GM23338 (cell line): Measurements from ENCODE around the gene EPHB2. TPM values are rescaled to one million over a fixed set of nuclear protein-coding genes. Genes with fewer than 3 reads are reported as not detected.

Experiments
- ATAC-seq: fragments of 200-7000 bp; cut with Tn5 transposase; 3 replicates; pipeline ENCODE4 v1.9.1; 2020
- DNase-seq: peaks from one replicate; pipeline ENCODE4 v3.0.0-alpha.2; 2015; ENCODE audit warnings: low spot score
- H2AFZ ChIP-seq: fragments of 200-600 bp; sonication (generic); 2 replicates; pipeline ENCODE4 v1.8.0; 2016; ENCODE audit warnings: antibody characterized with exemption, mild to moderate bottlenecking, moderate library complexity
- H3F3A ChIP-seq: fragments of 200-600 bp; sonication (generic); replicated peaks from 2 replicates; pipeline ENCODE4 v1.8.0; 2017; ENCODE audit warnings: antibody characterized with exemption, mixed run types, low read depth
- H3K27ac ChIP-seq: fragments of 200-600 bp; sonication (generic); 2 replicates; pipeline ENCODE4 v1.6.1; 2016; ENCODE audit warnings: low read depth
- H3K27me3 ChIP-seq: fragments of 200-600 bp; sonication (generic); 2 replicates; pipeline ENCODE4 v1.8.0; 2016; ENCODE audit warnings: mild to moderate bottlenecking, mixed run types, moderate library complexity; ENCODE audit not compliant: insufficient read depth
- H3K36me3 ChIP-seq: fragments of 200-600 bp; sonication (generic); 2 replicates; pipeline ENCODE4 v1.8.0; 2016; ENCODE audit warnings: mild to moderate bottlenecking; ENCODE audit not compliant: insufficient read depth
- H3K4me1 ChIP-seq: fragments of 200-600 bp; sonication (generic); 2 replicates; pipeline ENCODE4 v1.8.0; 2016; ENCODE audit warnings: mild to moderate bottlenecking, moderate library complexity; ENCODE audit not compliant: insufficient read depth
- H3K4me2 ChIP-seq: fragments of 200-600 bp; sonication (generic); 2 replicates; pipeline ENCODE4 v1.7.1; 2017; ENCODE audit warnings: mixed run types
- H3K4me3 ChIP-seq: fragments of 200-600 bp; sonication (generic); 2 replicates; pipeline ENCODE4 v1.6.1; 2016; ENCODE audit warnings: mixed run types
- H3K79me2 ChIP-seq: fragments of 200-600 bp; sonication (generic); replicated peaks from 2 replicates; pipeline ENCODE4 v1.8.0; 2017; ENCODE audit warnings: mild to moderate bottlenecking; ENCODE audit not compliant: insufficient read depth
- H3K9me2 ChIP-seq: fragments of 200-600 bp; sonication (generic); 2 replicates; pipeline ENCODE4 v1.8.0; 2017; ENCODE audit not compliant: insufficient read depth
- H4K20me1 ChIP-seq: fragments of 200-600 bp; sonication (generic); replicated peaks from 2 replicates; pipeline ENCODE4 v1.8.0; 2017; ENCODE audit warnings: mild to moderate bottlenecking; ENCODE audit not compliant: insufficient read depth
- H3K27ac Mint-ChIP-seq: 2 replicates; pipeline ENCODE4 v1.8.0; 2020; ENCODE audit warnings: inconsistent platforms, mild to moderate bottlenecking, moderate library complexity, mixed read lengths
- H3K27me3 Mint-ChIP-seq: 3 replicates; pipeline ENCODE4 v1.8.0; 2022; ENCODE audit warnings: low read depth, mild to moderate bottlenecking, moderate library complexity, mixed read lengths, inconsistent platforms; ENCODE audit not compliant: insufficient read depth, poor library complexity
- H3K36me3 Mint-ChIP-seq: 3 replicates; pipeline ENCODE4 v1.8.0; 2021; ENCODE audit warnings: low read depth, mild to moderate bottlenecking, inconsistent platforms, moderate library complexity, mixed read lengths
- H3K4me1 Mint-ChIP-seq: 3 replicates; pipeline ENCODE4 v1.8.0; 2020; ENCODE audit warnings: mild to moderate bottlenecking, inconsistent platforms, mixed read lengths
- H3K4me3 Mint-ChIP-seq: 3 replicates; pipeline ENCODE4 v1.8.0; 2021; ENCODE audit warnings: moderate library complexity, mild to moderate bottlenecking, inconsistent platforms, mixed read lengths
- H3K9me3 Mint-ChIP-seq: 3 replicates; pipeline ENCODE4 v1.8.0; 2020; ENCODE audit warnings: moderate library complexity, mild to moderate bottlenecking, inconsistent platforms, mixed read lengths
- CTCF ChIP-seq, 2 experiments: fragments of 200-600 bp in 1 of 2; sonication (generic) in 1 of 2; conservative IDR thresholded peaks; 2 replicates each; pipeline versions ENCODE4 v1.5.1 to v1.6.1; 2016 to 2017; ENCODE audit warnings: antibody characterized with exemption in 2 of 2, low read depth in 2 of 2, mild to moderate bottlenecking in 2 of 2, moderate library complexity in 1 of 2
- ETS1 ChIP-seq: IDR thresholded peaks from 2 replicates; pipeline ENCODE4 v1.6.1; 2016; ENCODE audit warnings: antibody characterized with exemption
- EZH2 ChIP-seq: fragments of 200-600 bp; sonication (generic); IDR thresholded peaks from one replicate; pipeline ENCODE4 v1.8.0; 2017; ENCODE audit warnings: antibody characterized with exemption, mild to moderate bottlenecking, low read depth; ENCODE audit not compliant: unreplicated experiment
- EZH2phosphoT487 ChIP-seq: fragments of 200-600 bp; sonication (generic); IDR thresholded peaks from one replicate; pipeline ENCODE4 v1.8.1; 2018; ENCODE audit warnings: antibody characterized with exemption; ENCODE audit not compliant: unreplicated experiment
- JUNB ChIP-seq: IDR thresholded peaks from one replicate; pipeline ENCODE4 v1.6.1; 2016; ENCODE audit warnings: antibody characterized with exemption; ENCODE audit not compliant: unreplicated experiment
- NANOG ChIP-seq: IDR thresholded peaks from 2 replicates; pipeline ENCODE4 v1.6.1; 2016; ENCODE audit warnings: antibody characterized with exemption, borderline replicate concordance
- POLR2AphosphoS5 ChIP-seq: IDR thresholded peaks from 2 replicates; pipeline ENCODE4 v1.6.1; 2016; ENCODE audit warnings: antibody characterized with exemption, low read depth
- STAT1 ChIP-seq: IDR thresholded peaks from one replicate; pipeline ENCODE4 v1.6.1; 2016; ENCODE audit warnings: antibody characterized with exemption; ENCODE audit not compliant: unreplicated experiment
- ZNF114 ChIP-seq: fragments of 250-450 bp; sonication (Bioruptor Pico); IDR thresholded peaks from 2 replicates; pipeline ENCODE4 v1.5.0; 2020; ENCODE audit warnings: mild to moderate bottlenecking, moderate library complexity
- ZNF331 ChIP-seq: fragments of 250-450 bp; sonication (Bioruptor Pico); IDR thresholded peaks from 2 replicates; pipeline ENCODE4 v1.5.0; 2020; ENCODE audit warnings: low read depth, mild to moderate bottlenecking, moderate library complexity
- polyA plus RNA-seq: library from polyadenylated mRNA; unstranded; fragments of >200 nt; fragmentation: Nextera tagmentation; extraction: Ambion mirVana; gene quantifications from 2 replicates; pipeline ENCODE4 v1.2.1, GENCODE V29; 2016
- total RNA-seq: library from RNA; depleted of rRNA; stranded (reverse); fragments of >200 nt; shearing (Covaris generic); gene quantifications from 2 replicates; pipeline ENCODE4 v1.2.3, GENCODE V29; 2014
- TF ChIP-seq, protein P1 (sequence below): IDR thresholded peaks from one replicate; pipeline ENCODE4 v1.6.1; 2018; ENCODE audit warnings: antibody characterized with exemption; ENCODE audit not compliant: unreplicated experiment

The EPHB2 gene
- total and polyA plus RNA-seq, 2 experiments from 2014 or later: 4.1 to 20.1 TPM

GRCh38 chr1:22821027-22821426 lies 110.4 kb downstream of the EPHB2 start (continued):
- TF ChIP-seq, protein P1, sequence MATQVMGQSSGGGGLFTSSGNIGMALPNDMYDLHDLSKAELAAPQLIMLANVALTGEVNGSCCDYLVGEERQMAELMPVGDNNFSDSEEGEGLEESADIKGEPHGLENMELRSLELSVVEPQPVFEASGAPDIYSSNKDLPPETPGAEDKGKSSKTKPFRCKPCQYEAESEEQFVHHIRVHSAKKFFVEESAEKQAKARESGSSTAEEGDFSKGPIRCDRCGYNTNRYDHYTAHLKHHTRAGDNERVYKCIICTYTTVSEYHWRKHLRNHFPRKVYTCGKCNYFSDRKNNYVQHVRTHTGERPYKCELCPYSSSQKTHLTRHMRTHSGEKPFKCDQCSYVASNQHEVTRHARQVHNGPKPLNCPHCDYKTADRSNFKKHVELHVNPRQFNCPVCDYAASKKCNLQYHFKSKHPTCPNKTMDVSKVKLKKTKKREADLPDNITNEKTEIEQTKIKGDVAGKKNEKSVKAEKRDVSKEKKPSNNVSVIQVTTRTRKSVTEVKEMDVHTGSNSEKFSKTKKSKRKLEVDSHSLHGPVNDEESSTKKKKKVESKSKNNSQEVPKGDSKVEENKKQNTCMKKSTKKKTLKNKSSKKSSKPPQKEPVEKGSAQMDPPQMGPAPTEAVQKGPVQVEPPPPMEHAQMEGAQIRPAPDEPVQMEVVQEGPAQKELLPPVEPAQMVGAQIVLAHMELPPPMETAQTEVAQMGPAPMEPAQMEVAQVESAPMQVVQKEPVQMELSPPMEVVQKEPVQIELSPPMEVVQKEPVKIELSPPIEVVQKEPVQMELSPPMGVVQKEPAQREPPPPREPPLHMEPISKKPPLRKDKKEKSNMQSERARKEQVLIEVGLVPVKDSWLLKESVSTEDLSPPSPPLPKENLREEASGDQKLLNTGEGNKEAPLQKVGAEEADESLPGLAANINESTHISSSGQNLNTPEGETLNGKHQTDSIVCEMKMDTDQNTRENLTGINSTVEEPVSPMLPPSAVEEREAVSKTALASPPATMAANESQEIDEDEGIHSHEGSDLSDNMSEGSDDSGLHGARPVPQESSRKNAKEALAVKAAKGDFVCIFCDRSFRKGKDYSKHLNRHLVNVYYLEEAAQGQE: no peak
- no peak for TF ChIP-seq EZH2
- no peak for TF ChIP-seq NANOG

DNA sequence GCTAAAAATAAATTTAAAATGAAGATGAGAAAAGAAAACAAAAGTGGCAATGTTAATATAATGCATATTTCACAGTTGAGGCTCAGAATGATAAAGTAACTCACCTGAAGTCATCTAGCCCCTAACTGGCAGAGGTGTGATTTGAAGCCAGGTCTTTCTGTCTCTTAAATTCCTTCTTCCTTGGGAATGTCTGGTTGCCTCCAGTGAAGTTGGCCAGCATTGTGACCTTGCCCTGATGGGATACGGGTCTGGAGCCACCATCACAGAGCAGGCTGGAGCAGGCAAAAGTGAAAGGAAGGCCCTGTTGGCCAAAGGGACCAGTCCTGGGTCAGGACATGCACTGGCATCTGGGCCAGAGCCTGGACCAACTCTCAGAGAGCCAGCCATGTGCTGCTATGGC lies 111.7 kb downstream of the EPHB2 start:
- peaks cover 9% of the 10 kb centered on the region for H3K27me3 Mint-ChIP-seq
- H3K4me3 Mint-ChIP-seq: no peak overlapping the region
- no peak for DNase-seq
- Histone ChIP-seq H3K4me2 (no peak overlapping the region), H3K4me3 (no peak overlapping the region), H3K79me2 (no peaks in the 10 kb centered on the region), H2AFZ (no peak overlapping the region), H3K9me2 (no peaks in the 10 kb centered on the region), H3K4me1 (peaks cover 12% of the 10 kb centered on the region), H3F3A (no peaks in the 10 kb centered on the region), H3K27me3 (no peaks in the 10 kb centered on the region), H3K27ac (no peak overlapping the region), H4K20me1 (no peaks in the 10 kb centered on the region), H3K36me3 (no peaks in the 10 kb centered on the region)
- no peaks in the 10 kb centered on the region for H3K36me3 Mint-ChIP-seq
- peaks cover 32% of the 10 kb centered on the region for H3K4me1 Mint-ChIP-seq
- TF ChIP-seq NANOG (no peak), JUNB (no peak), ZNF331 (CRISPR knock-in tag) (no peak), ZNF114 (CRISPR knock-in tag) (no peak), STAT1 (no peak), EZH2phosphoT487 (no peak), POLR2AphosphoS5 (no peak), ETS1 (no peak), CTCF (conservative IDR thresholded peaks at IDR 0.05; ENCODE audit: low read depth in 2 of 2) (no peak), EZH2 (no peak)
- ATAC-seq: no peak
- no peaks in the 10 kb centered on the region; the same call in 2 of the 3 replicates for H3K9me3 Mint-ChIP-seq
- H3K27ac Mint-ChIP-seq: no peak overlapping the region
